Liver (tissue), 9 donors: ENCODE results near the gene GATAD2B. TPM values are rescaled to one million over a fixed set of nuclear protein-coding genes. Genes with fewer than 3 reads are reported as not detected.

Experiments used
- DNase-seq: peaks from one replicate; pipeline ENCODE4 v3.0.0-alpha.2; 2017; ENCODE audit warnings: low spot score
- H3K27ac ChIP-seq, 2 donors: one replicate each; pipeline ENCODE4 v1.7.0; 2013; ENCODE audit warnings: inconsistent platforms in 2 of 2, low read length in 2 of 2, control low read depth in 1 of 2, low read depth in 1 of 2, mild to moderate bottlenecking in 1 of 2
- H3K27me3 ChIP-seq, 4 donors: one replicate each; pipeline versions ENCODE4 v1.6.1 to v1.7.0; 2013; ENCODE audit warnings: low read length in 3 of 4, inconsistent platforms in 1 of 4, mild to moderate bottlenecking in 1 of 4, moderate library complexity in 1 of 4; ENCODE audit not compliant: control insufficient read depth in 4 of 4, insufficient read depth in 4 of 4
- H3K36me3 ChIP-seq, 4 donors: one replicate each; pipeline versions ENCODE4 v1.6.1 to v1.7.0; 2013; ENCODE audit warnings: low read length in 3 of 4, mild to moderate bottlenecking in 3 of 4, low read depth in 1 of 4, moderate library complexity in 1 of 4; ENCODE audit not compliant: control insufficient read depth in 4 of 4, insufficient read depth in 3 of 4
- H3K4me1 ChIP-seq, 4 donors: one replicate each; pipeline versions ENCODE4 v1.6.1 to v1.7.0; 2013; ENCODE audit warnings: low read length in 3 of 4, mild to moderate bottlenecking in 3 of 4, moderate library complexity in 1 of 4; ENCODE audit not compliant: control insufficient read depth in 4 of 4, insufficient read depth in 4 of 4
- H3K4me3 ChIP-seq, 3 donors: one replicate each; pipeline versions ENCODE4 v1.6.1 to v1.7.0; 2013; ENCODE audit warnings: low read length in 3 of 3, control low read depth in 1 of 3, low read depth in 1 of 3, mild to moderate bottlenecking in 1 of 3
- H3K9ac ChIP-seq, 2 donors: one replicate each; pipeline ENCODE4 v1.7.0; 2013; ENCODE audit warnings: low read length in 2 of 2, mild to moderate bottlenecking in 2 of 2, moderate library complexity in 2 of 2, control low read depth in 1 of 2, low read depth in 1 of 2
- H3K9me3 ChIP-seq, 4 donors: one replicate each; pipeline versions ENCODE4 v1.6.1 to v1.7.0; 2013; ENCODE audit warnings: low read length in 3 of 4; ENCODE audit not compliant: control insufficient read depth in 4 of 4
- EGR1 ChIP-seq, 2 donors: IDR thresholded peaks; 2 replicates each; pipeline ENCODE4 v1.6.1; 2016 to 2018; ENCODE audit warnings: antibody characterized with exemption in 2 of 2, low read depth in 2 of 2
- GABPA ChIP-seq, 2 donors: IDR thresholded peaks in 1 of 2; conservative IDR thresholded peaks in 1 of 2; 2 replicates each; pipeline ENCODE4 v1.6.1; 2016; ENCODE audit warnings: antibody characterized with exemption in 2 of 2, mild to moderate bottlenecking in 1 of 2, moderate library complexity in 1 of 2
- HNF4A ChIP-seq, 2 donors: conservative IDR thresholded peaks; 2 replicates each; pipeline ENCODE4 v1.6.1; 2016; ENCODE audit warnings: antibody characterized with exemption in 2 of 2, mild to moderate bottlenecking in 2 of 2
- HNF4G ChIP-seq: IDR thresholded peaks from 2 replicates; pipeline ENCODE4 v1.6.1; 2016; ENCODE audit warnings: antibody characterized with exemption
- JUND ChIP-seq, 2 donors: IDR thresholded peaks; 2 replicates each; pipeline ENCODE4 v1.6.1; 2016; ENCODE audit warnings: antibody characterized with exemption in 2 of 2
- RAD21 ChIP-seq, 2 donors: IDR thresholded peaks; 2 replicates each; pipeline ENCODE4 v1.6.1; 2016; ENCODE audit warnings: antibody characterized with exemption in 2 of 2, mild to moderate bottlenecking in 2 of 2
- SP1 ChIP-seq: IDR thresholded peaks from 2 replicates; pipeline ENCODE4 v1.6.1; 2018; ENCODE audit warnings: antibody characterized with exemption, mild to moderate bottlenecking
- TAF1 ChIP-seq: conservative IDR thresholded peaks from 2 replicates; pipeline ENCODE4 v1.6.1; 2016; ENCODE audit warnings: antibody characterized with exemption, mild to moderate bottlenecking
- YY1 ChIP-seq: IDR thresholded peaks from 2 replicates; pipeline ENCODE4 v1.6.1; 2016; ENCODE audit warnings: antibody characterized with exemption, mild to moderate bottlenecking
- WGBS: extraction: QIAGEN DNeasy Blood & Tissue Kit; methylation state at CpG from one replicate; pipeline ENCODE4 v1.1.7; 2013; 5-methylcytosine and 5-hydroxymethylcytosine counted together
- polyA plus RNA-seq, 2 donors: library from polyadenylated mRNA; stranded (reverse) in 1 of 2; unstranded in 1 of 2; fragments of 200-250 nt in 1 of 2; fragments of >200 nt in 1 of 2; fragmentation: Nextera tagmentation in 1 of 2; extraction: Ambion mirVana in 1 of 2; gene quantifications; one replicate each; pipeline versions ENCODE4 v1.2.1 to v1.2.3, GENCODE V29; 2013 to 2015
- total RNA-seq, 2 donors: library from RNA; depleted of rRNA; stranded (reverse); fragments of >200 nt; gene quantifications; one replicate each; pipeline ENCODE4 v1.2.3, GENCODE V29; 2014
- TF ChIP-seq, protein P1 (sequence below): fragments of 150-350 bp; IDR thresholded peaks from 2 replicates; pipeline ENCODE4 v1.5.1; 2017; ENCODE audit warnings: improper control_type of control experiment, low read depth, low read length; ENCODE audit not compliant: missing input control
- TF ChIP-seq, protein P2 (sequence below): IDR thresholded peaks from 2 replicates; pipeline ENCODE4 v1.6.1; 2016; ENCODE audit warnings: antibody characterized with exemption, mild to moderate bottlenecking
- donor health status: healthy.
- donor health status: healthy.
- donor health status: healthy.
- donor health status: healthy.
- donor health status: healthy.

Gene GATAD2B
- total and polyA plus RNA-seq, 4 donors = 3.2 to 4.9 (median 3.9) TPM

GRCh38 chr1:153771841-153772593, 150.8 kb downstream of the GATAD2B start:
- H3K9ac ChIP-seq = no peak overlapping the region
- TF ChIP-seq RAD21 (IDR thresholded peaks at IDR 0.05) (peak; percentile 29 to 71), JUND (IDR thresholded peaks at IDR 0.05) (no peak)
- TF ChIP-seq, protein P1, sequence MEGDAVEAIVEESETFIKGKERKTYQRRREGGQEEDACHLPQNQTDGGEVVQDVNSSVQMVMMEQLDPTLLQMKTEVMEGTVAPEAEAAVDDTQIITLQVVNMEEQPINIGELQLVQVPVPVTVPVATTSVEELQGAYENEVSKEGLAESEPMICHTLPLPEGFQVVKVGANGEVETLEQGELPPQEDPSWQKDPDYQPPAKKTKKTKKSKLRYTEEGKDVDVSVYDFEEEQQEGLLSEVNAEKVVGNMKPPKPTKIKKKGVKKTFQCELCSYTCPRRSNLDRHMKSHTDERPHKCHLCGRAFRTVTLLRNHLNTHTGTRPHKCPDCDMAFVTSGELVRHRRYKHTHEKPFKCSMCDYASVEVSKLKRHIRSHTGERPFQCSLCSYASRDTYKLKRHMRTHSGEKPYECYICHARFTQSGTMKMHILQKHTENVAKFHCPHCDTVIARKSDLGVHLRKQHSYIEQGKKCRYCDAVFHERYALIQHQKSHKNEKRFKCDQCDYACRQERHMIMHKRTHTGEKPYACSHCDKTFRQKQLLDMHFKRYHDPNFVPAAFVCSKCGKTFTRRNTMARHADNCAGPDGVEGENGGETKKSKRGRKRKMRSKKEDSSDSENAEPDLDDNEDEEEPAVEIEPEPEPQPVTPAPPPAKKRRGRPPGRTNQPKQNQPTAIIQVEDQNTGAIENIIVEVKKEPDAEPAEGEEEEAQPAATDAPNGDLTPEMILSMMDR = peak; percentile 29
- H3K4me1 ChIP-seq = peaks cover 22 to 69% (median 46%) of the 10 kb centered on the region in 4 donors
- H3K36me3 ChIP-seq = peaks cover 8 to 21% (median 11%) of the 10 kb centered on the region in 4 donors
- H3K4me3 ChIP-seq = no peak overlapping the region
- no peak overlapping the region for H3K27ac ChIP-seq
- no peaks in the 10 kb centered on the region for H3K27me3 ChIP-seq
- no peak for DNase-seq
- H3K9me3 ChIP-seq = no peaks in the 10 kb centered on the region
- whole genome bisulfite sequencing = 84% methylated on average over 21 of the region's 21 CpGs

GRCh38 chr1:153771261-153771660, 151.5 kb downstream of the GATAD2B start:
- Histone ChIP-seq H3K9me3 (no peaks in the 10 kb centered on the region), H3K4me3 (no peak overlapping the region), H3K27ac (no peak overlapping the region), H3K9ac (no peak overlapping the region), H3K27me3 (no peaks in the 10 kb centered on the region), H3K36me3 (peaks cover 8 to 21% (median 11%) of the 10 kb centered on the region in 4 donors), H3K4me1 (peaks cover 20 to 64% (median 41%) of the 10 kb centered on the region in 4 donors)
- TF ChIP-seq TAF1 (no peak), EGR1 (IDR thresholded peaks at IDR 0.05; ENCODE audit: low read depth in 2 of 2) (no peak), JUND (IDR thresholded peaks at IDR 0.05) (no peak), HNF4A (conservative IDR thresholded peaks at IDR 0.05) (no peak), YY1 (no peak), SP1 (no peak), HNF4G (no peak), GABPA (IDR thresholded peaks at IDR 0.05 in 1 of 2, conservative IDR thresholded peaks at IDR 0.05 in 1 of 2) (no peak)
- TF ChIP-seq, protein P1 = no peak
- TF ChIP-seq, protein P2, sequence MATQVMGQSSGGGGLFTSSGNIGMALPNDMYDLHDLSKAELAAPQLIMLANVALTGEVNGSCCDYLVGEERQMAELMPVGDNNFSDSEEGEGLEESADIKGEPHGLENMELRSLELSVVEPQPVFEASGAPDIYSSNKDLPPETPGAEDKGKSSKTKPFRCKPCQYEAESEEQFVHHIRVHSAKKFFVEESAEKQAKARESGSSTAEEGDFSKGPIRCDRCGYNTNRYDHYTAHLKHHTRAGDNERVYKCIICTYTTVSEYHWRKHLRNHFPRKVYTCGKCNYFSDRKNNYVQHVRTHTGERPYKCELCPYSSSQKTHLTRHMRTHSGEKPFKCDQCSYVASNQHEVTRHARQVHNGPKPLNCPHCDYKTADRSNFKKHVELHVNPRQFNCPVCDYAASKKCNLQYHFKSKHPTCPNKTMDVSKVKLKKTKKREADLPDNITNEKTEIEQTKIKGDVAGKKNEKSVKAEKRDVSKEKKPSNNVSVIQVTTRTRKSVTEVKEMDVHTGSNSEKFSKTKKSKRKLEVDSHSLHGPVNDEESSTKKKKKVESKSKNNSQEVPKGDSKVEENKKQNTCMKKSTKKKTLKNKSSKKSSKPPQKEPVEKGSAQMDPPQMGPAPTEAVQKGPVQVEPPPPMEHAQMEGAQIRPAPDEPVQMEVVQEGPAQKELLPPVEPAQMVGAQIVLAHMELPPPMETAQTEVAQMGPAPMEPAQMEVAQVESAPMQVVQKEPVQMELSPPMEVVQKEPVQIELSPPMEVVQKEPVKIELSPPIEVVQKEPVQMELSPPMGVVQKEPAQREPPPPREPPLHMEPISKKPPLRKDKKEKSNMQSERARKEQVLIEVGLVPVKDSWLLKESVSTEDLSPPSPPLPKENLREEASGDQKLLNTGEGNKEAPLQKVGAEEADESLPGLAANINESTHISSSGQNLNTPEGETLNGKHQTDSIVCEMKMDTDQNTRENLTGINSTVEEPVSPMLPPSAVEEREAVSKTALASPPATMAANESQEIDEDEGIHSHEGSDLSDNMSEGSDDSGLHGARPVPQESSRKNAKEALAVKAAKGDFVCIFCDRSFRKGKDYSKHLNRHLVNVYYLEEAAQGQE = no peak
- 90% methylated on average over 2 of the region's 2 CpGs for WGBS
- DNase-seq = no peak
